Hepatocyte (in vitro differentiated cells): ENCODE results near the gene HES7. TPM values are rescaled to one million over a fixed set of nuclear protein-coding genes. Genes with fewer than 3 reads are reported as not detected.

Experiments
- DNase-seq: peaks from one replicate; pipeline ENCODE4 v3.0.0-alpha.2; 2016; ENCODE audit warnings: low spot score
- H2AFZ ChIP-seq: fragments of 200-600 bp; sonication (generic); 2 replicates; pipeline ENCODE4 v1.6.0; 2016; ENCODE audit warnings: antibody characterized with exemption, mild to moderate bottlenecking
- H3K27ac ChIP-seq: fragments of 200-600 bp; sonication (generic); 2 replicates; pipeline ENCODE4 v1.5.1; 2016; ENCODE audit warnings: mild to moderate bottlenecking
- H3K27me3 ChIP-seq: fragments of 200-600 bp; sonication (generic); 2 replicates; pipeline ENCODE4 v1.6.1; 2016
- H3K36me3 ChIP-seq: fragments of 200-600 bp; sonication (generic); replicated peaks from 2 replicates; pipeline ENCODE4 v1.5.1; 2016; ENCODE audit warnings: low read depth; ENCODE audit not compliant: insufficient read depth
- H3K4me1 ChIP-seq: fragments of 200-600 bp; sonication (generic); 2 replicates; pipeline ENCODE4 v1.5.1; 2016; ENCODE audit warnings: mild to moderate bottlenecking, moderate library complexity; ENCODE audit not compliant: insufficient read depth
- H3K4me2 ChIP-seq: fragments of 200-600 bp; sonication (generic); 2 replicates; pipeline ENCODE4 v1.6.0; 2016
- H3K4me3 ChIP-seq: fragments of 200-600 bp; sonication (generic); 2 replicates; pipeline ENCODE4 v1.5.1; 2016; ENCODE audit warnings: mild to moderate bottlenecking
- H3K79me2 ChIP-seq: fragments of 200-600 bp; sonication (generic); 2 replicates; pipeline ENCODE4 v1.6.0; 2017; ENCODE audit warnings: mild to moderate bottlenecking
- H3K9me2 ChIP-seq: fragments of 200-600 bp; sonication (generic); replicated peaks from 2 replicates; pipeline ENCODE4 v1.6.0; 2017; ENCODE audit warnings: mild to moderate bottlenecking; ENCODE audit not compliant: insufficient read depth
- H3K9me3 ChIP-seq: fragments of 200-600 bp; sonication (generic); 2 replicates; pipeline ENCODE4 v1.5.1; 2016; ENCODE audit warnings: low read depth, mild to moderate bottlenecking
- H4K20me1 ChIP-seq: fragments of 200-600 bp; sonication (generic); 2 replicates; pipeline ENCODE4 v1.6.0; 2016; ENCODE audit warnings: mild to moderate bottlenecking; ENCODE audit not compliant: insufficient read depth, poor library complexity, severe bottlenecking
- EZH2 ChIP-seq: fragments of 200-600 bp; sonication (generic); IDR thresholded peaks from 2 replicates; pipeline ENCODE4 v1.6.1; 2016; ENCODE audit warnings: antibody characterized with exemption, mild to moderate bottlenecking, borderline replicate concordance
- EZH2phosphoT487 ChIP-seq: fragments of 200-600 bp; sonication (generic); IDR thresholded peaks from one replicate; pipeline ENCODE4 v1.6.1; 2018; ENCODE audit warnings: antibody characterized with exemption, mild to moderate bottlenecking, low read depth, moderate library complexity; ENCODE audit not compliant: unreplicated experiment, severe bottlenecking
- WGBS: methylation state at CpG from one replicate; pipeline ENCODE4 v1.1.6; 2016; ENCODE audit warnings: low lambda C conversion rate; ENCODE audit errors: missing lambda C conversion rate; 5-methylcytosine and 5-hydroxymethylcytosine counted together
- polyA plus RNA-seq: library from polyadenylated mRNA; unstranded; fragments of >200 nt; fragmentation: Nextera tagmentation; extraction: Ambion mirVana; gene quantifications from 2 replicates; pipeline ENCODE4 v1.2.1, GENCODE V29; 2016
- total RNA-seq: library from RNA; depleted of rRNA; stranded (reverse); fragments of >200 nt; gene quantifications from 2 replicates; pipeline ENCODE4 v1.2.3, GENCODE V29; 2014
- TF ChIP-seq, protein P1 (sequence below): fragments of 200-600 bp; sonication (generic); IDR thresholded peaks from 2 replicates; pipeline ENCODE4 v1.5.1; 2016; ENCODE audit warnings: antibody characterized with exemption, mild to moderate bottlenecking; ENCODE audit not compliant: poor library complexity

Gene HES7
- total and polyA plus RNA-seq, 2 experiments from 2014 or later, result not detected

- H4K20me1 ChIP-seq, result no peaks in the 10 kb centered on the region
- no peak overlapping the region for H3K27ac ChIP-seq
- no peak for DNase-seq
- H3K36me3 ChIP-seq, result no peaks in the 10 kb centered on the region
- TF ChIP-seq EZH2, result no peak
- TF ChIP-seq, protein P1, sequence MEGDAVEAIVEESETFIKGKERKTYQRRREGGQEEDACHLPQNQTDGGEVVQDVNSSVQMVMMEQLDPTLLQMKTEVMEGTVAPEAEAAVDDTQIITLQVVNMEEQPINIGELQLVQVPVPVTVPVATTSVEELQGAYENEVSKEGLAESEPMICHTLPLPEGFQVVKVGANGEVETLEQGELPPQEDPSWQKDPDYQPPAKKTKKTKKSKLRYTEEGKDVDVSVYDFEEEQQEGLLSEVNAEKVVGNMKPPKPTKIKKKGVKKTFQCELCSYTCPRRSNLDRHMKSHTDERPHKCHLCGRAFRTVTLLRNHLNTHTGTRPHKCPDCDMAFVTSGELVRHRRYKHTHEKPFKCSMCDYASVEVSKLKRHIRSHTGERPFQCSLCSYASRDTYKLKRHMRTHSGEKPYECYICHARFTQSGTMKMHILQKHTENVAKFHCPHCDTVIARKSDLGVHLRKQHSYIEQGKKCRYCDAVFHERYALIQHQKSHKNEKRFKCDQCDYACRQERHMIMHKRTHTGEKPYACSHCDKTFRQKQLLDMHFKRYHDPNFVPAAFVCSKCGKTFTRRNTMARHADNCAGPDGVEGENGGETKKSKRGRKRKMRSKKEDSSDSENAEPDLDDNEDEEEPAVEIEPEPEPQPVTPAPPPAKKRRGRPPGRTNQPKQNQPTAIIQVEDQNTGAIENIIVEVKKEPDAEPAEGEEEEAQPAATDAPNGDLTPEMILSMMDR, result no peak
- no peaks in the 10 kb centered on the region for H3K9me2 ChIP-seq
- H2AFZ ChIP-seq, result no peak overlapping the region
- no peak overlapping the region for H3K4me2 ChIP-seq
- H3K4me3 ChIP-seq, result no peak overlapping the region
- H3K4me1 ChIP-seq, result no peaks in the 10 kb centered on the region
- H3K9me3 ChIP-seq, result no peaks in the 10 kb centered on the region
- no peaks in the 10 kb centered on the region for H3K79me2 ChIP-seq
- WGBS, result 66% methylated on average over 9 of the region's 9 CpGs
- H3K27me3 ChIP-seq, result peaks cover 25% of the 10 kb centered on the region
Observed at GRCh38 chr17:8091033-8091687, 32.7 kb downstream of the HES7 start.

- Histone ChIP-seq H3K27me3 (peaks cover 25% of the 10 kb centered on the region), H3K4me2 (no peak overlapping the region), H3K36me3 (no peaks in the 10 kb centered on the region), H3K27ac (no peak overlapping the region), H2AFZ (no peak overlapping the region), H4K20me1 (no peaks in the 10 kb centered on the region), H3K4me3 (no peak overlapping the region), H3K4me1 (no peaks in the 10 kb centered on the region), H3K79me2 (no peaks in the 10 kb centered on the region), H3K9me3 (no peaks in the 10 kb centered on the region), H3K9me2 (no peaks in the 10 kb centered on the region)
- TF ChIP-seq EZH2phosphoT487 (no peak), EZH2 (no peak)
- TF ChIP-seq, protein P1, result no peak
- no peak for DNase-seq
- WGBS, result 75% methylated on average over 6 of the region's 6 CpGs
Observed at GRCh38 chr17:8089728-8090127, 34.2 kb downstream of the HES7 start.

- H3K27me3 ChIP-seq, result peaks cover 25% of the 10 kb centered on the region
- WGBS, result 83% methylated on average over 5 of the region's 5 CpGs
Observed at GRCh38 chr17:8087952-8088230, 36.0 kb downstream of the HES7 start.

More at GRCh38 chr17:8087952-8088230, 36.0 kb downstream of the HES7 start:
- no peaks in the 10 kb centered on the region for H3K9me2 ChIP-seq
- no peaks in the 10 kb centered on the region for H3K36me3 ChIP-seq
- no peak for DNase-seq
- H3K79me2 ChIP-seq, result no peaks in the 10 kb centered on the region
- H4K20me1 ChIP-seq, result no peaks in the 10 kb centered on the region
- H3K4me1 ChIP-seq, result no peaks in the 10 kb centered on the region
- no peaks in the 10 kb centered on the region for H3K9me3 ChIP-seq
- TF ChIP-seq EZH2, result no peak
- TF ChIP-seq EZH2phosphoT487, result no peak
- TF ChIP-seq, protein P1, result no peak
- no peak overlapping the region for H3K4me3 ChIP-seq
- H2AFZ ChIP-seq, result no peak overlapping the region
- no peak overlapping the region for H3K27ac ChIP-seq
- H3K4me2 ChIP-seq, result no peak overlapping the region
